GM12865 (cell line): Measurements from ENCODE around the gene SPAG16.

Experiments
- DNase-seq: peaks from one replicate; pipeline ENCODE4 v3.0.0; 2010; ENCODE audit warnings: low read depth
- H3K4me3 ChIP-seq: 2 replicates; pipeline ENCODE4 v1.5.1; 2011; ENCODE audit warnings: mild to moderate bottlenecking, low read depth, low read length, control low read depth
- CTCF ChIP-seq: IDR thresholded peaks from 2 replicates; pipeline ENCODE4 v1.5.1; 2011; ENCODE audit warnings: low read length, control low read depth, low read depth, inconsistent platforms; ENCODE audit not compliant: insufficient read depth; ENCODE audit errors: missing control alignments

The SPAG16 gene

DNA sequence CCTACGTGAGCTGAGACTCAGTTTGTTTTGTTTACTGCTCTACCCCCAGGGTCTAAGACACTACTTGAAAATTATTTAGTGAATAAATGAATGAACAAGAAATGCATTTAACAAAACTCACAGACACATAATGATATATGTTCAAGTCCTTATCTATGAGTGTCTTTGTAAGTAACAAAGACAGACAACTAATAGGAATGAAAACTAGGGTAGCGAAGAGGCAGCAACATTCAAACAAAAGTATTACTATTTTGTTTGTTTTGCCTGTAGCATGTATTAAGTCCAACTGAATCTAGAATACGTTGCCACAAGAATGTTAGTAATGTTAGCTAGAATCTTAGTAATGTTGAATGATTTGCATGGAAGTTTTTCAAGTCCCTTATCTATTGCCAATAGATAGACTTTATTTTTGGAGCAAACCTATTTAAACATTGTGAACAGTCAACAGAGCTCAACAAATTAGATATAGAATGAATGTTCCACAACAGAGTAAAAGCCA, 981.8 kb downstream of the SPAG16 start:
- DNase-seq: no peak
- H3K4me3 ChIP-seq: no peak overlapping the region
- no peak for TF ChIP-seq CTCF

DNA sequence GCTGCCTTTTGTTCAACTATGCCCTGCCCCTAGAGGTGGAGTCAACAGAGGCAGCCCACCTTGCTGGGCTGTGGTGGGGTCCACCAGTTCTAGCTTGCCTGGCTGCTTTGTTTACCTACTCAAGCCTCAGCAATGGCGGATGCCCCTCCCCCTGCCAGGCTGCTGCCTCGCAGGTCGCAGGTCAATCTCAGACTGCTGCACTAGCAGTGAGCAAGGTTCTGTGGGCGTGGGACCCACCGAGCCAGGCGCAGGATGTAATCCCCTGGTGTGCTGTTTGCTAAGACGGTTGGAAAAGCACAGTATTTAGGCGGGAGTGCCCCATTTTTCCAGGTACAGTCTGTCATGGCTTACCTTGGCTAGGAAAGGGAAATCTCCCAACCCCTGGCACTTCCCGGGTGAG, 993.6 kb downstream of the SPAG16 start:
- no peak for TF ChIP-seq CTCF
- no peak for DNase-seq
- H3K4me3 ChIP-seq: no peak overlapping the region

DNA sequence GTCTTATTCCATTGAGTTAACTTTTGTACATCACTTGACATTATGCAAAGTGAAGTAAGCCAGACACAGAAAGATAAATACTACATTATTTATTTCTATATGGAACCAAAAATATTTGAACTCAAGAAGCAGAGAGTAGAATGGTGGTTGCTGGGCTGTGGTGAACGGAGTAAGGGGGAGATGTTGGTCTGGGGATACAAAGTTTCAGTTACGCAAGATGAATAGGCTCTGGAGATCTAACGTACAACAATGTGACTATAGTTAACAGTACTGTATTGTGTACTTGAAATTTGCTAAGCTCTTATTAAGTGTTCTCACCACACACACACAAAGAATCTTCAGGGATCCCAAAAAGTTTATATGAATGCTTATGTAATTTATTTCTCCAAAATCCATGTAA, 1001.7 kb downstream of the SPAG16 start:
- no peak overlapping the region for H3K4me3 ChIP-seq
- TF ChIP-seq CTCF: no peak
- DNase-seq: no peak

GRCh38 chr2:214293593-214293992, 1009.3 kb downstream of the SPAG16 start:
- H3K4me3 ChIP-seq: no peak overlapping the region
- no peak for TF ChIP-seq CTCF
- DNase-seq: no peak

DNA sequence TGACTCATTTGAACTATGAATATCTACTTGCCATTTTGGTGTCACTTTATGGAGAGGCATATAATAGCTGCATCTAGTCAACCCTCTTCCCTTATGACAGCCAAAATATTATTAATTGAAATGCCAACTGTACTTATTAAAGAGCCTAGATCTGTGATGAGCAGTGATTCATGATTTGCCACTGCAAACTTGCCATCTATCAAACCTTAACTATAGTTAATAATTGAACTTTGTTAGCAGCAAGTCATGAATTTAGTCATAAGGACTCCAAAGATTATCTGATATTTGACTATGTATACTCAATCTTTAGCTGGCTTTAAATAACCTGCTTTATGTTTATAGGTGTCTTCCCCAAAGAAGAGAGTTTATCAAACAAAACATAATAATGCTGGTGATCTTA, 1010.2 kb downstream of the SPAG16 start:
- no peak for DNase-seq
- TF ChIP-seq CTCF: no peak
- H3K4me3 ChIP-seq: no peak overlapping the region

GRCh38 chr2:214297423-214297822, 1013.2 kb downstream of the SPAG16 start:
- DNase-seq: no peak
- H3K4me3 ChIP-seq: no peak overlapping the region
- TF ChIP-seq CTCF: no peak

- peak; percentile 50 for DNase-seq
Observed at GRCh38 chr2:214310319-214310718, 1026.1 kb downstream of the SPAG16 start.

More at GRCh38 chr2:214310319-214310718, 1026.1 kb downstream of the SPAG16 start:
- no peak overlapping the region for H3K4me3 ChIP-seq
- peak; percentile 43 for TF ChIP-seq CTCF
